HUDEP-2 (cell line): ENCODE results near the gene SLC35A5.

ENCODE experiments used
- DNase-seq, 76 experiments: peaks; one replicate each; lab custom pipeline; 2025; ENCODE audit not compliant: unreplicated experiment in 76 of 76; lab: John Stamatoyannopoulos, UW

Gene SLC35A5

DNA sequence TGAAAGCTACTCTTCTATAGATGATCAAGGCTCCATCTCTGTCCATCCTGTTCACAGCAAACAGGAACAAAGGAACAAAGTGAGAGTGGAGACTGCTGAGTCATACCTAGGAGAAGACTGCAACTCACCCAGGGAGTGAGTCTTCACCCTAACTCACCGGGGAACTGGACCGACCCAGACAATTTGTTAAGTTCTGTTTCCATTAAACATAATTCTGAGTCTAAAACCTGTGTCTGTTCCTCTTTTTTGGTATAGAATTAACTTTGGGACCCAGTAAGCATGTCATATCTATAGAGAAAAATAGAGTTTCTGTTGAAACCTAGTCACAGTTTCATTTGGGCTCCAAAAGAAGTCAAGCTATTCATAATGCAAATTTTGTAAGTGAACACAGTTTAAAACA, 57.5 kb downstream of the SLC35A5 start:
- DNase-seq, result no peak

DNA sequence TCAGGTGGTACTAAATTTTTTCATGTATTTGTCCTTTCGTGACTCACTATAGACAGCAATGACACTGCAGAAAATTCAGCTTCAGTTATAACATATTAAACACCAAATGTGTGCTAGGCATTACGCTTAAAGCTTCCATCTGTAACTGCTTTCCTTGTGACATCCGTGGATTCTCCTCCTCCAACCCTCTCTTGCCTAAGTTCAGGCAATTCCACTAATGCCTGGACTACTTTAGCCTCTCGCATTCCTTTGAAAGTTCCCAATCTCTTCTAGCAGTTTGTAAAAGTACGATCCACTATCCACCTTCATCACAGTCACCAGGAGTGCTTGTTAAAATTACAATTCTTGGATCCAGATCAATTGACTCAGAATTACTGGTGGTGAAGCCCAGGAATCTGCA, 61.4 kb downstream of the SLC35A5 start:
- DNase-seq, result no peak

DNA sequence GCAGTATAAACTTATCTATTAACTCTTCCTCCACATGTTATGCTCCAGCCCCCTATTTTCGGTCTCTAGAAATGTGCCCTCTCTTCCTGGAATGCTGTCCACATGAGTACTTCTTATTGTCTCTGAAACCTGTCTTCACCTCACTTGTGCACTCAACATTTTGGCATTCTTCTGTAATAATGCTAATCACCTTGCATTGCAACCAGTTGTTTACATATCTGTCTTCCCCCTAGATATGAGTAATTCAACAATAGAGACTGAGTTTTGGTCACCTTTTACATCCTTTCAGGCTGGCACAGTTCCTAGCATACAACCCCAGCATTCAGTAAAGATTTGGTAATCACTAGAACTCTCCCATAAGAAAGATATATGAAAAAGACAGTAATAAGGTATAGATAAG, 61.9 kb downstream of the SLC35A5 start:
- DNase-seq, result no peak

DNA sequence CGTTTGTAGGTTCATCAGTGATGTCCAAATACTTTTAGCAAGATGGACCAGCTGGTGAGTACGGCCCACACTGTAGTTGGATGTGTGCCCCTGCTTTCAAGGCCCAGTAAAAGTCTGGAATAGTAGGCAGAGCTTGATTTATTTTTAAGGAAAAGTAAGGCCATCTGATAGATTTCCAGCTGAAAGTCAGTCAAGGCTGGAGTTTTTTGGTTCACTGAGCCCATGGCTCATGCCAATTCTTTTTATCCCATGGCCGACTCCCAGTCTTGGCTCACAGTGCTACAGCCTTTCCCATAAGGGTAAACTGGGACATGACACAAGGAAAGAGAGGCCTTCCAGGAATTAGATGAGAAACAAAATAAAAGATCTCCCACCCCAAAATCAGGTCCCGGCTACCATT, 65.6 kb downstream of the SLC35A5 start:
- no peak for DNase-seq

DNA sequence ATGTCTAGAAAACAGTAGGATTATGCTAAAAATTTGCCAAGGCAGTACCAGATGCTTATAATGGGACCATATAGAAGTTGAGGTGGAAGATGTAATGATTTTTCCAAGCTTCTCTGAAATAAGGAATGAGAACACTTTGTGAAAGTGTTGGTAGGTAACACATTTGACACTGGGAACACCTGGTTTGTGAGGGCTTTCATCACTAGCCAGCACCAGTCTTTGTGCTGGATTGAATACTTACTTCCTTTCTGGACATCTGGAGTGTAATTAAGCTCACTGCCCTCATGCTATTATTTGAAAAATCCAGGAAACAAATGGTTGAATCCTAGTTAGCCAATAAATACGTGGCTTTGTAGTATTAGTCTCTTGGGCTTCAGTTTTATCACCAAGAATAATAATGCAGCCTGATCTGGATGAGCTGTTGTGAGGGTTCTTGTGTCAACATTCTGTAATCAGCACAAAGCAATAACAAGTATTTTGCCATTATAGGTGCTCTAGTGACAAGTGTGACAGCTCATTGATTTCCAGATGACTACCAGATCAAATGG, 66.1 kb downstream of the SLC35A5 start:
- DNase-seq, result no peak

DNA sequence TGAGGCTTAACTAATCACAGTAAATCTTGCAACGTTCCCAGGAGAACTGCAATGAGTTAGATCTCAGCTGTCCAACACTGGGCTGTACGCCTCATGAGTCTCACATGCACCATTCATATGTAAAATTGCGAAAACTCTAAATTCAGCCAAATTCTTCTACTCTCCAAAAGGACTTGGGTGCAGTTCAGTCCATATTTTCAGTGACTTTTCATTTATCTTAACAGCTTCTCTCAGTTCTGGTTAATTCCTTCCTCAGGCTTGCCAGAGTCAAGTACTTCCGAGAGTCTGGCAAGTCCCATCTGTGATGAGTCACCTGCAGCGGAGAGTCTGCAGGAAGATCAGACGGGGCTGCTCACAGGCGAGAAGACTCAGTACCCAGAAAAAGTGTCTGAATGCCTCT, 67.6 kb downstream of the SLC35A5 start:
- DNase-seq, result peak in 2 of 76 experiments; percentile 2 to 6

DNA sequence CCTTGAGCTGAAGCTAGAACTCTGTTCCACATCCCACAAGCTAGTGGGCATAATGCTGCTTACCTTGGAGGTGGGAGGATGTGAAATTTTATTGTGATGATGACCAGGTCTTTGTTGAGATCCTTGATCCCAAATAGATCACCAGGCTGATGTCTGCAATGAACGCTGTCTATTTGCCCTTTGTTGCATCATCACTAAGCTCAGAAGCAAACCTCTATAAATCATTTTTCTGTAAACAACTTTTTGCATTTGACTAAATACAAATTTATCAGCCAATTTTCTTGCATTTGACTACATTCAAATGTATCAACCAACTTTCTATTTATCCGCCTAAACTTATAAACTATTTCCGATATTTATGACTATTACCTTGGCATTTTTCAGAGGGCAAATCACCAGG, 69.4 kb downstream of the SLC35A5 start:
- no peak for DNase-seq

DNA sequence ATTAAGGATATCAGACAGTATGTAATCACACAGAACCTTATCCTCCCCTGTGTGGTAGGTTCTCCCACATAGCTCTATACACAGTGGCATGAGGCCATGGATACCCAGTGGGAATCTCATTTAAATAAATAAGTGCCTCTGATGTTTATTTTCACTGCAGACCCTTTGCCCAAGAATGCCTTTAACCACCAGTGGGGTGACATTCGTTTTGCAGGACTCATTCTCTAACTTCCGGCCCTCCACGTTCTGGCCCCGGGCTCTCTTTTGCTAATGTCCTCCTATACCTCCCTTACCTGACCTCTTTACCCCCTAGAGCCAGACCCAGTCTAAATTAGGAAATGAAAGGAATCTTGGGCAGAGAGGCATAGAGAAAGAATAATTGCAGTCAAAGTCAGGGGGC, 70.8 kb downstream of the SLC35A5 start:
- DNase-seq, result no peak

DNA sequence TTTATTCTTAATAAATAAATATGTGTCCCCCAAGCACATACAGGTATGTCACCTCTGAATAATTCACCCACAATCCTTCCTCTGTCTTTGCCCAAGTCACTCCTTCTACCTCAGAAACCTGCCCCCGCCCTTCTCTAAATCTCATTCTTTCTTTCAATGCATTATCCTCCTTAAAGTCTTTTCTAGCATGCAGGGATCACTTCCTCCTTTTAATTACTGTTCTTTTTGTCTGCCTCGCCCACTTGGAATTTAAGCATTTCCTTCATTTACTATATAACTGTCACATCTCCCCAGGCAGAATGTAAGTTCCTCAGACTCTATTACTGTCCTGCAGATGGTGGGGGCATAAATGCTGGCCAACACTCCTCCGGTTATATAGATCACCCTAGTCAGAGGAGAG, 71.3 kb downstream of the SLC35A5 start:
- no peak for DNase-seq

DNA sequence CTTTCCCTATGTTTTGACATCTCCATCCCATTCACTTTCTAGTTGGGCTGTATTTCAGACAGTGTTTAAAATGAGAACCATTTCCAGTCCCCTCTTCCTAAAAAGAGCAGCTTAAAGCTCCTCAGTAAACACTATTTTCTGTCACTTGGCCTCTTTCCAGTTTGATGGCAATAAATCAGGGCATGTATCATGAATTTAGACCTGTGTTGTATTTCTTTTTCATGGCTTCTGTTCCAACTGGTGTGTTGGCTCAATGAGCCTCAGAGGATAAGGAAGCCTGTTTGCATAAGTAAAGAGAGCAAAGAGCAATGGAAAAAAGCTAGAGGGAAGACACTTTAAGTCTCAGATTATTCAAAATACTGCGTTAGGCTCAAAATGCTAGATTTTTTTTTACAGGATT, 71.9 kb downstream of the SLC35A5 start:
- DNase-seq, result no peak

DNA sequence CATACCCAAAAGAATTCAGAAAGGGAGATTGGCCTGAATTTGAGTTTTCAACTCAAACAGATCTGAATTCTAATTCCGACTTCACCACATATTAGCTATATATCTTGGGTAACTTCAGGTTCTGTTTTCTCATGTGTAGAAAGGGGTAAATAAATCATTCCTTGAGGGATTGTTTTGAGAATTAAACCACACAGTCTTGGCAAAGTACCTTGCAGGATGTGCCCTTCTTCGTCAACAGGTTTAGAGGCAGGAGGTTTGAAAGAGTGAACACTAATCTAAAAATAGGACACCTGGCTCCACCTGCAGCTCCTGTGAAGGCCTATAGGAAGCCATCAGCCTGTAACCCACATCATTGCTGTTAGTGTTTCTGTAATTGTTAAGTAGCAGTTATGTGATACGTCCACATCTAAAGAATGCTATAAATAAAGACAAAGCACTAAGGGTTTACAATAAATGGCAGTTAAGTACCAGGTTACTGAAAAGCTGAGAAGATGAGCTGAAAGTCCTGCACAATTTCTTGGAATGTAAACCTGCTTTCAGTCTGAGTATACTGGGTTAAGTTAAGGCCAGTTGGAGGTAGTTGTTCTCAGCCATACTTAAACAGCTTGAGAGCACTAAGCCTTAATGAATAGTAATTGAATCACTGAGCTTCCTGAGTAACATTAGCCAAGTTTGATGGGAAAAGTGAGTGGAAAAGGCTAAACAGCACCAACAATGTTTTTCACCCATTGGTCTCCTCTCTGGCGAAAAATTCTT, 73.1 kb downstream of the SLC35A5 start:
- no peak for DNase-seq
